GM12878 (cell line): Measurements from ENCODE around the gene STXBP1. TPM values are rescaled to one million over a fixed set of nuclear protein-coding genes. Genes with fewer than 3 reads are reported as not detected.

Experiments
- ATAC-seq: fragments of 200-7000 bp; cut with Tn5 transposase; 3 replicates; pipeline ENCODE4 v1.9.1; 2020; ENCODE audit warnings: mild to moderate bottlenecking, moderate library complexity
- BruUV-seq: library from RNA; stranded (reverse); fragments of 400-500 nt; replicated peaks from 2 replicates; lab custom pipeline; 2021; lab: Mats Ljungman, UMichigan
- CTCF ChIA-PET: fragments of 300-600 bp; sonication (Branson Sonifier 250); formaldehyde crosslinking; extraction: SDS; loops from one replicate; lab custom pipeline; 2021; ENCODE audit warnings: inconsistent platforms; lab: Yijun Ruan, JAX
- POLR2A ChIA-PET: fragments of 350-600 bp; formaldehyde crosslinking; extraction: SDS; loops from one replicate; lab custom pipeline; 2021; ENCODE audit warnings: inconsistent platforms; lab: Charles Lee
- RAD21 ChIA-PET: fragments of 300-600 bp; sonication (Branson Sonifier 250); formaldehyde crosslinking; loops from one replicate; lab custom pipeline; 2023; ENCODE audit warnings: antibody characterized with exemption; ENCODE audit not compliant: unreplicated experiment; lab: Charles Lee
- SMC1A ChIA-PET: fragments of 300-600 bp; sonication (Branson Sonifier 250); formaldehyde crosslinking; loops from one replicate; lab custom pipeline; 2023; ENCODE audit not compliant: unreplicated experiment, uncharacterized antibody; lab: Charles Lee
- DNase-seq: peaks from one replicate; pipeline ENCODE4 v3.0.0-alpha.2; 2011; ENCODE audit warnings: low read depth, low spot score
- FAIRE-seq: peaks from 3 replicates; lab custom pipeline; 2011; peaks lifted over from hg19 to GRCh38; lab: Jason Lieb, UNC
- H2AFZ ChIP-seq: 2 replicates; pipeline ENCODE4 v1.6.0; 2011; ENCODE audit warnings: low read depth, low read length, control low read depth; ENCODE audit not compliant: control insufficient read depth
- H3K27ac ChIP-seq: 2 replicates; pipeline ENCODE4 v1.5.1; 2011; ENCODE audit warnings: control low read depth; ENCODE audit not compliant: control insufficient read depth, insufficient read depth
- H3K27me3 ChIP-seq, 2 experiments: replicated peaks in 1 of 2; 2 replicates each; pipeline versions ENCODE4 v1.6.0 to v1.6.1; 2011; ENCODE audit warnings: low read length in 1 of 2; ENCODE audit not compliant: control insufficient read depth in 2 of 2, insufficient read depth in 2 of 2
- H3K36me3 ChIP-seq, 2 experiments: 2 replicates each; pipeline ENCODE4 v1.5.1; 2011; ENCODE audit warnings: low read length in 1 of 2; ENCODE audit not compliant: control insufficient read depth in 2 of 2, insufficient read depth in 2 of 2
- H3K4me1 ChIP-seq: 2 replicates; pipeline ENCODE4 v1.6.1; 2011; ENCODE audit warnings: mild to moderate bottlenecking, low read length, moderate library complexity, mixed read lengths; ENCODE audit not compliant: control insufficient read depth, insufficient read depth
- H3K4me2 ChIP-seq: 2 replicates; pipeline ENCODE4 v1.6.0; 2011; ENCODE audit warnings: control low read depth; ENCODE audit not compliant: control insufficient read depth, insufficient read depth
- H3K4me3 ChIP-seq: fragments of 200-600 bp; sonication (generic); 2 replicates; pipeline ENCODE4 v1.5.1; 2016
- H3K79me2 ChIP-seq: 2 replicates; pipeline ENCODE4 v1.6.0; 2011; ENCODE audit warnings: low read length; ENCODE audit not compliant: control insufficient read depth, insufficient read depth
- H3K9ac ChIP-seq: 2 replicates; pipeline ENCODE4 v1.8.0; 2011; ENCODE audit warnings: low read length, control low read depth, mixed read lengths; ENCODE audit not compliant: control insufficient read depth, insufficient read depth
- H3K9me3 ChIP-seq: replicated peaks from 3 replicates; pipeline ENCODE4 v1.5.1; 2011; ENCODE audit warnings: mild to moderate bottlenecking, low read length; ENCODE audit not compliant: control insufficient read depth, insufficient read depth
- H4K20me1 ChIP-seq: 2 replicates; pipeline ENCODE4 v1.6.0; 2011; ENCODE audit not compliant: control insufficient read depth, insufficient read depth
- DPF2 ChIP-seq: fragments of 450-650 bp; IDR thresholded peaks from 2 replicates; pipeline ENCODE4 v1.6.1; 2017; ENCODE audit warnings: mild to moderate bottlenecking
- HDAC2 ChIP-seq: fragments of 200-600 bp; sonication (generic); IDR thresholded peaks from 2 replicates; pipeline ENCODE4 v1.6.1; 2017
- HDGF ChIP-seq: fragments of 450-650 bp; IDR thresholded peaks from 2 replicates; pipeline ENCODE4 v1.6.1; 2016; ENCODE audit warnings: antibody characterized with exemption
- MTA2 ChIP-seq: fragments of 450-650 bp; IDR thresholded peaks from 2 replicates; pipeline ENCODE4 v1.6.1; 2016; ENCODE audit warnings: low read depth, mild to moderate bottlenecking, moderate library complexity
- MYB ChIP-seq: fragments of 150-350 bp; IDR thresholded peaks from 2 replicates; pipeline ENCODE4 v1.6.1; 2014; ENCODE audit warnings: mild to moderate bottlenecking, low read depth, low read length, borderline replicate concordance
- RAD21 ChIP-seq: IDR thresholded peaks from 2 replicates; pipeline ENCODE4 v1.6.1; 2011; ENCODE audit warnings: mild to moderate bottlenecking, low read depth, low read length, moderate library complexity; ENCODE audit not compliant: insufficient read depth
- RFX5 ChIP-seq: IDR thresholded peaks from 2 replicates; pipeline ENCODE4 v1.6.1; 2011; ENCODE audit warnings: low read depth, low read length, improper control_type of control experiment
- SIX5 ChIP-seq: IDR thresholded peaks from 2 replicates; pipeline ENCODE4 v1.6.1; 2011; ENCODE audit warnings: mild to moderate bottlenecking, low read depth, low read length, moderate library complexity; ENCODE audit not compliant: severe bottlenecking
- TAF1 ChIP-seq: IDR thresholded peaks from 2 replicates; pipeline ENCODE4 v1.6.1; 2011; ENCODE audit warnings: mild to moderate bottlenecking, low read depth, low read length, borderline replicate concordance
- TARDBP ChIP-seq: IDR thresholded peaks from 2 replicates; pipeline ENCODE4 v1.6.1; 2016; ENCODE audit warnings: borderline replicate concordance
- ZNF207 ChIP-seq: fragments of 450-650 bp; IDR thresholded peaks from 2 replicates; pipeline ENCODE4 v1.6.1; 2014; ENCODE audit warnings: antibody characterized with exemption, mild to moderate bottlenecking, borderline replicate concordance
- WGBS: methylation state at CpG from one replicate; pipeline ENCODE4 v1.1.6; 2016; ENCODE audit warnings: low lambda C conversion rate; ENCODE audit not compliant: insufficient replicate concordance, insufficient coverage; ENCODE audit errors: missing lambda C conversion rate; 5-methylcytosine and 5-hydroxymethylcytosine counted together
- in situ Hi-C: fragments of 300-500 bp; cut with MboI; formaldehyde crosslinking; loops from 9 replicates; pipeline ENCODE4 v1.14.3; 2018; ENCODE audit warnings: mixed read lengths
- intact Hi-C: fragments of 100-400 bp; cut with micrococcal nuclease; formaldehyde crosslinking; loops from one replicate; pipeline ENCODE4 v1.14.2; 2022; ENCODE audit not compliant: unreplicated experiment
- polyA plus RNA-seq, 11 experiments: library from polyadenylated mRNA; depleted of rRNA in 4 of 11; unstranded in 6 of 11; stranded (reverse) in 5 of 11; fragments of >200 nt; fragmentation: Nextera tagmentation in 4 of 11; fragmentation: Illumina TruSeq in 1 of 11; extraction: Ambion mirVana in 4 of 11; extraction: Trizol in 1 of 11; gene quantifications; 1 replicate in 1 of 11; 2 replicates in 10 of 11; pipeline versions ENCODE4 v1.2.1 to v1.2.3, GENCODE V29; 2011 to 2016; ENCODE audit warnings: inconsistent platforms in 2 of 11, missing spikeins in 2 of 11, low read depth in 1 of 11
- total RNA-seq, 4 experiments: library from RNA; depleted of rRNA in 3 of 4; stranded (reverse); fragments of >200 nt in 3 of 4; fragmentation: Illumina TruSeq in 1 of 4; extraction: Trizol in 1 of 4; gene quantifications; 2 replicates each; pipeline versions ENCODE4 v1.2.1 to v1.2.3, GENCODE V29; 2013 to 2021
- TF ChIP-seq, protein P1 (sequence below): fragments of 150-350 bp; IDR thresholded peaks from 2 replicates; pipeline ENCODE4 v1.6.1; 2016; ENCODE audit warnings: low read depth, low read length
- TF ChIP-seq, protein P2 (sequence below): IDR thresholded peaks from 2 replicates; pipeline ENCODE4 v1.6.1; 2012; ENCODE audit warnings: low read depth, low read length, improper control_type of control experiment
- TF ChIP-seq, protein P3 (sequence below), 3 experiments: IDR thresholded peaks in 2 of 3; conservative IDR thresholded peaks in 1 of 3; 2 replicates each; pipeline ENCODE4 v1.5.1; 2011; ENCODE audit warnings: low read depth in 3 of 3, low read length in 3 of 3, mild to moderate bottlenecking in 3 of 3, control low read depth in 2 of 3, moderate library complexity in 2 of 3, inconsistent platforms in 1 of 3, mixed read lengths in 1 of 3; ENCODE audit not compliant: control insufficient read depth in 2 of 3, insufficient read depth in 1 of 3; ENCODE audit errors: extremely low read depth in 1 of 3

STXBP1 gene
- total and polyA plus RNA-seq, 10 of the 15 experiments (the other 5 are each of a cell fraction or from before 2014, with no cell fraction given) = 0.08 to 0.85 (median 0.31) TPM; not detected in 3

DNA sequence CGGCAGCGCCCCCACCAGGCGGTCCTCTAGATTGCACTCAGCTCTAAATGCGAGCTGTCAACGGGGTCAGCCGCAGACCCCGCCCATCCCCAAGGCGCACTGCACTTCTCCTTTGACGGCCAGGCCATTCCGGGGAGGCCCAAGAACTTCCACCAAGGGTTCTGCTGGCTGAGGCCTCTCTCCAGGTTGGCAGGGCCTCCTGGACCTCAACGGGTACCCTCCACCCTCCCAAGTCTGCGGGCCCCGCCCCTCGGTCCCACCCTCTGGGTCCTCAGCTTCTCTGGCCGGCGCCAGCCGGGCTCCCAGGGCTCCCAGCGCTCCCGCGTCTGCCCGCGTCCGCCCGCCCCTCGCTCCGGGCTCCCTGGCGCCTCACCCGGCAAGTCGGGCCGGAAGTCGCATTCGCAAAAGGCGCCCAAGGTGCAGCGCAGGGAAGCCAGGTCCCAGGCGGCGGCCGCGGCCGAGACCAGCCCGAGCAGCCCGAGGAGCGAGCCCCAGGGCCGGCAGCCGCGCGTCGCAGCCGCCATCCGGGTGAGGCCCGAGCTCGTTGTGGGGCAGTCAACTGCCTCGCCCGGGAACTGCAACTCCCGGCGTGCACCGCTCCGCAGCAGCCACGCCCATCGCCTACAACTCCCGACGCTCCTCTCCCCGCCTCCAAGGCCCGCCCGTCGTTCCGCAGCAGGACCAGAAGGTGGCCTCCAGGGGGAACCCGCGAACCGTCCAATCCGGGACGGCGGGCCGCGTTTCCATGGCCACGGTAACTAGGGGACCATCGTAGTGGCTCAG is 122.9 kb downstream of the STXBP1 start, which contains the start of gene TOR2A:
Gene TOR2A, minus strand, starts transcription at position 548 of the 783 bp plus-strand sequence. Its CDS starts 24 bp downstream, at position 524.
- peak within 1 kb of the TSS; percentile 76 for H3K4me3 ChIP-seq
- CTCF ChIA-PET = interaction anchor here (0.5 to 2.5 kb wide), 65 partner anchors 9 to 1143 kb away, joined by 3 to 79 read pairs (median 5); partner anchors contain the start of genes CDK9, ENG, FPGS and PIP5KL1
- TF ChIP-seq HDGF (0 out of 2 replicates have a peak, but pooled peaks have one; percentile 25), MYB (no peak), MTA2 (no peak), TARDBP (peak; percentile 88), HDAC2 (no peak), SIX5 (peak; percentile 94), RFX5 (peak; percentile 95), RAD21 (peak; percentile 96), DPF2 (peak; percentile 79), ZNF207 (peak; percentile 96), TAF1 (peak; percentile 79; the same call in 1 of the 2 replicates)
- TF ChIP-seq, protein P1, sequence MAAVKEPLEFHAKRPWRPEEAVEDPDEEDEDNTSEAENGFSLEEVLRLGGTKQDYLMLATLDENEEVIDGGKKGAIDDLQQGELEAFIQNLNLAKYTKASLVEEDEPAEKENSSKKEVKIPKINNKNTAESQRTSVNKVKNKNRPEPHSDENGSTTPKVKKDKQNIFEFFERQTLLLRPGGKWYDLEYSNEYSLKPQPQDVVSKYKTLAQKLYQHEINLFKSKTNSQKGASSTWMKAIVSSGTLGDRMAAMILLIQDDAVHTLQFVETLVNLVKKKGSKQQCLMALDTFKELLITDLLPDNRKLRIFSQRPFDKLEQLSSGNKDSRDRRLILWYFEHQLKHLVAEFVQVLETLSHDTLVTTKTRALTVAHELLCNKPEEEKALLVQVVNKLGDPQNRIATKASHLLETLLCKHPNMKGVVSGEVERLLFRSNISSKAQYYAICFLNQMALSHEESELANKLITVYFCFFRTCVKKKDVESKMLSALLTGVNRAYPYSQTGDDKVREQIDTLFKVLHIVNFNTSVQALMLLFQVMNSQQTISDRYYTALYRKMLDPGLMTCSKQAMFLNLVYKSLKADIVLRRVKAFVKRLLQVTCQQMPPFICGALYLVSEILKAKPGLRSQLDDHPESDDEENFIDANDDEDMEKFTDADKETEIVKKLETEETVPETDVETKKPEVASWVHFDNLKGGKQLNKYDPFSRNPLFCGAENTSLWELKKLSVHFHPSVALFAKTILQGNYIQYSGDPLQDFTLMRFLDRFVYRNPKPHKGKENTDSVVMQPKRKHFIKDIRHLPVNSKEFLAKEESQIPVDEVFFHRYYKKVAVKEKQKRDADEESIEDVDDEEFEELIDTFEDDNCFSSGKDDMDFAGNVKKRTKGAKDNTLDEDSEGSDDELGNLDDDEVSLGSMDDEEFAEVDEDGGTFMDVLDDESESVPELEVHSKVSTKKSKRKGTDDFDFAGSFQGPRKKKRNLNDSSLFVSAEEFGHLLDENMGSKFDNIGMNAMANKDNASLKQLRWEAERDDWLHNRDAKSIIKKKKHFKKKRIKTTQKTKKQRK = no peak
- TF ChIP-seq, protein P2, sequence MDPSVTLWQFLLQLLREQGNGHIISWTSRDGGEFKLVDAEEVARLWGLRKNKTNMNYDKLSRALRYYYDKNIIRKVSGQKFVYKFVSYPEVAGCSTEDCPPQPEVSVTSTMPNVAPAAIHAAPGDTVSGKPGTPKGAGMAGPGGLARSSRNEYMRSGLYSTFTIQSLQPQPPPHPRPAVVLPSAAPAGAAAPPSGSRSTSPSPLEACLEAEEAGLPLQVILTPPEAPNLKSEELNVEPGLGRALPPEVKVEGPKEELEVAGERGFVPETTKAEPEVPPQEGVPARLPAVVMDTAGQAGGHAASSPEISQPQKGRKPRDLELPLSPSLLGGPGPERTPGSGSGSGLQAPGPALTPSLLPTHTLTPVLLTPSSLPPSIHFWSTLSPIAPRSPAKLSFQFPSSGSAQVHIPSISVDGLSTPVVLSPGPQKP = peak; percentile 75; the same call in 1 of the 2 replicates
- TF ChIP-seq, protein P3, sequence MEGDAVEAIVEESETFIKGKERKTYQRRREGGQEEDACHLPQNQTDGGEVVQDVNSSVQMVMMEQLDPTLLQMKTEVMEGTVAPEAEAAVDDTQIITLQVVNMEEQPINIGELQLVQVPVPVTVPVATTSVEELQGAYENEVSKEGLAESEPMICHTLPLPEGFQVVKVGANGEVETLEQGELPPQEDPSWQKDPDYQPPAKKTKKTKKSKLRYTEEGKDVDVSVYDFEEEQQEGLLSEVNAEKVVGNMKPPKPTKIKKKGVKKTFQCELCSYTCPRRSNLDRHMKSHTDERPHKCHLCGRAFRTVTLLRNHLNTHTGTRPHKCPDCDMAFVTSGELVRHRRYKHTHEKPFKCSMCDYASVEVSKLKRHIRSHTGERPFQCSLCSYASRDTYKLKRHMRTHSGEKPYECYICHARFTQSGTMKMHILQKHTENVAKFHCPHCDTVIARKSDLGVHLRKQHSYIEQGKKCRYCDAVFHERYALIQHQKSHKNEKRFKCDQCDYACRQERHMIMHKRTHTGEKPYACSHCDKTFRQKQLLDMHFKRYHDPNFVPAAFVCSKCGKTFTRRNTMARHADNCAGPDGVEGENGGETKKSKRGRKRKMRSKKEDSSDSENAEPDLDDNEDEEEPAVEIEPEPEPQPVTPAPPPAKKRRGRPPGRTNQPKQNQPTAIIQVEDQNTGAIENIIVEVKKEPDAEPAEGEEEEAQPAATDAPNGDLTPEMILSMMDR (IDR thresholded peaks at IDR 0.05 in 2 of 3, conservative IDR thresholded peaks at IDR 0.05 in 1 of 3; ENCODE audit: control insufficient read depth in 2 of 3, extremely low read depth in 1 of 3, insufficient read depth in 1 of 3, low read depth in 3 of 3, low read length in 3 of 3) = peak; percentile 96 to 99 (median 96)

More for the DNA sequence above, 122.9 kb downstream of the STXBP1 start, which contains the start of gene TOR2A:
- peak within 1 kb of the TSS; percentile 100 for H3K4me2 ChIP-seq
- H2AFZ ChIP-seq = peak within 1 kb of the TSS; percentile 94
- no peaks in the 10 kb centered on the region for H3K27me3 ChIP-seq
- POLR2A ChIA-PET = interaction anchor here (0.6 to 2.0 kb wide), 12 partner anchors 29 to 216 kb away, joined by 3 to 13 read pairs (median 5); partner anchors contain the start of genes CDK9 and SH2D3C
- no peaks in the 10 kb centered on the region for H4K20me1 ChIP-seq
- H3K9ac ChIP-seq = peak within 1 kb of the TSS; percentile 78
- in situ Hi-C loops = loop anchor here (5.0 kb wide), 3 partner anchors 143 to 233 kb away; no protein-coding TSS in a partner anchor
- under 1% methylated on average over 76 of the region's 76 CpGs for WGBS
- FAIRE-seq = peak; percentile 89
- H3K4me1 ChIP-seq = peaks cover 6% of the 10 kb centered on the region
- RAD21 ChIA-PET = interaction anchor here (0.6 to 2.6 kb wide), 54 partner anchors 11 to 794 kb away, joined by 3 to 83 read pairs (median 4); partner anchors contain the start of genes CDK9, FPGS, PIP5KL1 and PTRH1
- H3K36me3 ChIP-seq = no peaks in the 10 kb centered on the region; a peak in 3 of 4 replicates
- H3K9me3 ChIP-seq = no peaks in the 10 kb centered on the region
- intact Hi-C loops = loop anchor here (1.0 to 2.0 kb wide), 6 partner anchors 42 to 231 kb away; no protein-coding TSS in a partner anchor
- BruUV-seq = no TSS peak
- peak within 1 kb of the TSS; percentile 71 for H3K27ac ChIP-seq
- SMC1A ChIA-PET = interaction anchor here (0.8 to 2.3 kb wide), 32 partner anchors 11 to 338 kb away, joined by 3 to 25 read pairs (median 5); partner anchors contain the start of genes CDK9, CFAP157, ENG and FPGS
- ATAC-seq = peak; percentile 98
- H3K79me2 ChIP-seq = no peaks in the 10 kb centered on the region
- peak; percentile 81 for DNase-seq
